ENCODE results near the gene LMBRD1.
"Not testable (repeated sequence)": the region's sequence is repeated elsewhere in the genome, so short reads cannot be mapped to it uniquely, and the experiment has no call there.

The LMBRD1 gene

GRCh38 chr6:69690986-69691385, 105.8 kb downstream of the LMBRD1 start:
- Histone ChIP-seq H3K27ac (no peak overlapping the region), H3K4me3 (no peak overlapping the region)
- no peak for DNase-seq (ENCODE audit: low spot score)
- TF ChIP-seq CTCF (IDR thresholded peaks at IDR 0.05) = no peak

- TF ChIP-seq CTCF (IDR thresholded peaks at IDR 0.05) = no peak
- Histone ChIP-seq H3K4me3 (no peak overlapping the region), H3K27ac (no peak overlapping the region)
- DNase-seq (ENCODE audit: low spot score) = no peak
Measured at GRCh38 chr6:69680302-69680701, 116.5 kb downstream of the LMBRD1 start.

- no peak for TF ChIP-seq CTCF (IDR thresholded peaks at IDR 0.05)
- no peak overlapping the region for H3K4me3 ChIP-seq
- DNase-seq (ENCODE audit: low spot score) = no peak
- no peak overlapping the region for H3K27ac ChIP-seq
Measured at GRCh38 chr6:69673298-69673697, 123.5 kb downstream of the LMBRD1 start.

- H3K4me3 ChIP-seq = no peak overlapping the region
- TF ChIP-seq CTCF (IDR thresholded peaks at IDR 0.05) = no peak
- H3K27ac ChIP-seq = no peak overlapping the region
- no peak for DNase-seq (ENCODE audit: low spot score)
Measured at GRCh38 chr6:69668916-69669315, 127.9 kb downstream of the LMBRD1 start.

- H3K4me3 ChIP-seq; H3K27ac ChIP-seq; DNase-seq (ENCODE audit: low spot score): not testable (repeated sequence)
Measured at GRCh38 chr6:69666779-69667178, 130.0 kb downstream of the LMBRD1 start.

- DNase-seq (ENCODE audit: low spot score) = no peak
- Histone ChIP-seq H3K4me3 (no peak overlapping the region), H3K27ac (no peak overlapping the region)
Measured at GRCh38 chr6:69665437-69665836, 131.4 kb downstream of the LMBRD1 start.

GRCh38 chr6:69664551-69664950, 132.3 kb downstream of the LMBRD1 start:
- Histone ChIP-seq H3K4me3 (no peak overlapping the region), H3K27ac (no peak overlapping the region)
- TF ChIP-seq CTCF (IDR thresholded peaks at IDR 0.05) = no peak
- DNase-seq (ENCODE audit: low spot score) = no peak

More at GRCh38 chr6:69665437-69665836, 131.4 kb downstream of the LMBRD1 start:
- no peak for TF ChIP-seq CTCF (IDR thresholded peaks at IDR 0.05)

- TF ChIP-seq CTCF (IDR thresholded peaks at IDR 0.05) = no peak
- no peak overlapping the region for H3K27ac ChIP-seq
- no peak for DNase-seq (ENCODE audit: low spot score)
- H3K4me3 ChIP-seq = no peak overlapping the region
Measured at GRCh38 chr6:69663215-69663614, 133.6 kb downstream of the LMBRD1 start.

All from coronary artery (tissue), 2 donors.